DMS 273 (cell line): ENCODE measurements around the gene UBL4A.

Source experiments
- DNase-seq: peaks from one replicate; lab custom pipeline; 2025; ENCODE audit not compliant: unreplicated experiment; lab: John Stamatoyannopoulos, UW

Gene UBL4A

DNA sequence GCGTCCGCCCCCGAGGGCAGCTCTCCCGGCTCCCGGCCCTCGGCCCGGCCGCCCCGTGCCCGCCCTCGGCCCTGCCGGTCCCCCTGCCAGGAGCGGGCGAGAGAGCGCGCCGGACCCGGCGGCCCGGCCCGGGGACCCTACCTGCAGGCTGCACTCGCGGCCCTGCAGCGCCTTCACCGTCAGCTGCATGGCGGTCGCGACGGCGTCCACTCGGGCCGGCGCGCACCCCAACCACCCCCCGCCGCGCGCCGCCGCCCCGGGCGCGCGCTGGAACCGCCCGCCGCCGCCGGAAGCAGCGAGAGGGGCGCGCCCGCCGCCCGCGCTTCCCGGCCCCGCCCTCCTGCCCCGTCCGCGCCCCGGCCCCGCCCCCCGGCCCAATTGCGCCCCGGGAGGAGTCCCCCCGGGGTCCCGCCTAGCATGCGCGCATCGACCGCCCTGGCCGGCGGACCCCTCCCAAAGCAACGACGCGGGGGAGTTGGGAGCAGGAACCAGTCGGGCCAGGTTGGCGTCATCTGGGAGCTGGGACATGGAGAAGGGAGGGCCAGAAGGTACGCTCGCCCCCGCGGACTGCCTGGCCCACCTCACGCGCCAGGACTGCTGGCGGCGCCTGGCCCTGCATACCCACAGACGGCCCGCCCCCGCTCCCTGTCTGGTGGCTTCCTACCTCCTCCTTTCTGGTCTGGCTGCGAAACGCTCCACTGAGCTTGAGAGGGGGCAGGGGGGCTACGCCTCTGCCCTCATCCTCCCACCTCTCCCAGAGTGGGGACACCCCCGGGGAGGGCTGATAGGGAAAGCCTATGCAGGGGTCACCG, at the start of gene UBL4A:
Gene UBL4A, minus strand, starts transcription at position 220 of the 812 bp plus-strand sequence. Its CDS starts 31 bp downstream, at position 189.
- DNase-seq = peak; percentile 78

DNA sequence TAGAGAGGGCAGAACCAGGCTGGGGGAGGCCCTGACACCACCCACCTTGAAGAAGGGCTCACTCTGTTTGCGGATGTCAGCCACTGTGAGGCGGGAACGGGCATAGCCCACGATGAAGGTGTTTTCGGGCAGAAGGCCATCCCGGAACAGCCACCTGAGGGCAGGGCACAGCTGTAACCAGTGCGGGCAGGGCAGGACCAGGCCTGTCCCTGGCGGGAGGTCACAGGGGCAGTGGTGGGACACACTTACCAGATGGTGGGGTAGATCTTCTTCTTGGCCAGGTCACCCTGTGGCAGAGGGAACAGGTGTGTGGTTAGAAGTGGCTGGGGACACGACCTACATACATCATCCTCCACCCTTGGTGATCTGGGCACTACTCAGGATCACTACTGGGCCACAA, 49.5 kb upstream of the UBL4A start:
- no peak for DNase-seq

DNA sequence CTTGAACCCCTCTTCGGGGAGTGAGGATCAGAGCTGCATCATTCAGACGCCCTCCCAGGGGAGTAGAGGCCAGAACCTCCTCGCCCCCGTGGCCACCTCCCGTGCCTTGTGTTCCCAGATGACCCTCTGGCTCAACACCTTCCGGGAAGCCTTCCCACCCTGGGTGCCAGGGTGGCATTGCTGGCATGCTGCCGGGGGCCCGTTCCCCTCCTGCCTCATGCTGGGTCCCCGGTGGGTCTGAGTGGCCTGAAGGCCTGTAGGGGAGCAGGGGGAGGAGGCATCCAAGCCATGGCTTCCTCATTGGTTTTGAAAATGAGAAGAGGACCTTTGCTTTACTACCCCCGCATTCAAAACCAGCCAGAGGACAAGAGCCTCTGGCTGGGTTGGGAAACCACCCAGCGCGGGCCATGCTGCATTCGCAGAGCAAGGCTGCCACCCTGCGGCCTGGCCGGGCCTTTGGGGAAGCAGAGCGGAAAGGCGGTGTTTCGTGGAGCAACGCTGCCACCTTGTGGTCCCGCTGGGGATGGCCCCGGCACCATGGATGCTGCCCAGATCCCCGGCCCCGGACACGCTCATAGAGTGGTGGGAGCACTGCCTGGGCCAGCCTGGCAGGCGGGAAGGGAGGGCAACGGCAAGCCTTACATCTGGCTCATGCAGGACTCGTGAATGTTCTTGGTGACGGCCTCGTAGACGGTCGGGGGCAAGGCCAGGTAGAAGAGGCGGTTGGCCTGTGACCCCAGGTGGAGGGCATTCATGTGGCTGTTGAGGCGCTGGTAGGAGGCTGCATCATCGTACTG, 48.3 kb upstream of the UBL4A start:
- DNase-seq = peak; percentile 97

DNA sequence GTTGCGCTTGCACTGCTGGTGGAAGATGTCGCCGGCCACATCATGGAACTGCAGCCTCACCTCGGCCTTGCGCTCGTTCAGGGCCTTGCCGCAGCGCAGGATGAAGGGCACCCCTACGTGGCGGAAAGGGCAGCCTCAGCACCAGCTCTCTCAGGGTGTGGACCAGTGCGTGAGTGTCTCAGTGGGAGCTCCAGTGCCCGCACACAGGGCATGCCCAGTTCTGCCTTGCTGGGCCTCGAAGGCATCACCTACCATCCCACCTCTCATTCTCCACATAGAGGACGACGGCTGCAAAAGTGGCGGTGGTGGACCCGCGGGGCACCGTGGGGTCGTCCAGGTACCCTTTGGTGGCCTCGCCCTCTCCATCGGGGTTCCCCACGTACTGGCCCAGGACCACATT, 46.3 kb upstream of the UBL4A start:
- DNase-seq = no peak

DNA sequence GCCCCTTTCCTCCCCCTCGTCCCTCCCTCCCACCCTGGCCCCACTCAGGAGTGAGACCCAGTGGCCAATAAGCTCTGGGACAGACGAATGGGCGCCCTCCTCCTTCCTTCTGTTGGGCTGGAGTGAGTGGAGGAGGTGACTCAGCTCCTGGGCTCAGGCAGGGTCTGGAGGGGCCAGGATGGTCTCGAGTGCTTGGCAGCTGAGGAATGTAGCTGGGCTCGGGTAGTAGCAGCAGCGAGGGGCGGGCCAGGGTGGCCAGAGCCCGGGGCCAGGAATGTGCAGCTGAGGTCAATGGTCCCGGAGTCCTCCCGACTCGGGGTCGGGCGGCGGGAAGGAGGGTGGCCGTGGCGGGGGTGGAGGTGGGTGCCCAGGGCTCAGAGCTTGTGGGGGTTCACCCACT, 45.2 kb upstream of the UBL4A start:
- DNase-seq = peak; percentile 27

DNA sequence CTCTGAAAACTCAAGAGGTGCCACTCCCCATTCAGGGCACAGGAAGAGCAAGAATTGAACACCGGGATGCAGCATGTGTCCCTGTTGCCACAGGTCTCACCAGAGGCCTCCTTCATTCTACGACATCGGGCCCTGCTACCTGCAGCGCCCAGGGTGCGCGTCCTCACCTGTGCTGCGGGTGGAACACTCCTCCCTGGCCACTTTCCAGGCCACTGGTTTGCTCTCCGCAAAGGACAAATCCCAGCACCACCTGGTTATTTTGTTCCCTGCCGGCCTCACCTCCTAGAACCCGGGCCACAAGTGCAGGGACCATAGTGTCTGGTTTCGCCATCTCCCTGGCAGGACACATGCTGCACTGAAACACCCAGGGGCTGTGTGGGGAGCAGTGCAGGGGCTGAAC, 43.9 kb upstream of the UBL4A start:
- DNase-seq = no peak

DNA sequence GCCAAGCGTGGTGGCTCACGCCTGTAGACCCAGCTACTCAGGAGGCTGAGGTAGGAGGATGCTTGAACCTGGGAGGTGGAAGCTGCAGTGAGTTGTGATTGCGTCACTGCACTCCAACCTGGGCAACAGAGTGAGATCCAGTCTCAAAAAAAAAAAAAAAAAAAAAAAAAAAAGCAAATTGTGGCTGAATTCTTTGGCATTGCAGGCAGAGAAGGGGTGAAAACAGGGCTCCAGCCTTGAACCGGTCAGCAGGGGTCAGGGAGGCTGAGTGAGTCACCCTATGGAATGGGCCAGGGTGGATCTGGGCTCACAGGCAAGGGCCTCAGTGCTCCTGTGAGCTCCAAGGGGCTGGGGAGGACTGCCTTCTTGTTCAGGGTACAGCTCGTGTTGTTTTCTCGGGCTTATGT, 42.8 kb upstream of the UBL4A start:
- no peak for DNase-seq

DNA sequence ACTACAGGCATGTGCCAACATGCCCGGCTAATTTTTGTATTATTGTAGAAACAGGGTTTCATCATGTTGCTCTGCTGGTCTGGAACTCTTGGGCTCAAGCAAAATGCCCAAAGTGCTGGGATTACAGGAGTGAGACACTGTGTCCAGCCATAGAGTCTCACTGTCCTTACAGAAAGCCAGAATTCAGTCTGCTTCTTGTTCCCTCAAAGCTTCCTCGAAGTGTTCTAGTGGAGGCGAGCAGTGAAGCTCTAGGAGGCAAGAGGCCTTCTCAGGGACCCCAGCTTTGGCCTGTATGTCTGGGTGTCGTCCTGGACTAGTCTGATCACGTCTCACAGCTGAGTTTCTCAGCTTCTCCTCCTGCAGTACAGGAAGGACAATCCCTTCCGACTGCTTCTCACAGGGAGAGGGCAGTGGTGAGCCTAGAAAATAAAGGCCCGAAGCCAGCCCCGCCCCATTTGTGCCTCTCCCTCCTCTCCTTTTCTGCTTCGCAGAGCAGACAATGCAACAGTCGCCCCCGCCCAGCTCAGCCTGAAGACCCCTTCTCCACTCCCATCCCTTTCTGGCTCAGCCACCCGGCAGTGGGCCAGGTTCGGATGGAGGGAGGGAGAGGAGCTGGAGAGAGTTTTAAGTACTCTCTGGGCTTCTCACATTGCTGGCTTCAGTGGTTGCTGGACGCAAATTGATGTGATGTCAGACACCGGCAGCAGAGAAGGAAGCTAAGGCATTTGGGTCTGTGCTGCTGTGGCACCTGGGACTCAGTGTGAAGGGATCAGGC, 40.7 kb upstream of the UBL4A start:
- peak; percentile 87 for DNase-seq

DNA sequence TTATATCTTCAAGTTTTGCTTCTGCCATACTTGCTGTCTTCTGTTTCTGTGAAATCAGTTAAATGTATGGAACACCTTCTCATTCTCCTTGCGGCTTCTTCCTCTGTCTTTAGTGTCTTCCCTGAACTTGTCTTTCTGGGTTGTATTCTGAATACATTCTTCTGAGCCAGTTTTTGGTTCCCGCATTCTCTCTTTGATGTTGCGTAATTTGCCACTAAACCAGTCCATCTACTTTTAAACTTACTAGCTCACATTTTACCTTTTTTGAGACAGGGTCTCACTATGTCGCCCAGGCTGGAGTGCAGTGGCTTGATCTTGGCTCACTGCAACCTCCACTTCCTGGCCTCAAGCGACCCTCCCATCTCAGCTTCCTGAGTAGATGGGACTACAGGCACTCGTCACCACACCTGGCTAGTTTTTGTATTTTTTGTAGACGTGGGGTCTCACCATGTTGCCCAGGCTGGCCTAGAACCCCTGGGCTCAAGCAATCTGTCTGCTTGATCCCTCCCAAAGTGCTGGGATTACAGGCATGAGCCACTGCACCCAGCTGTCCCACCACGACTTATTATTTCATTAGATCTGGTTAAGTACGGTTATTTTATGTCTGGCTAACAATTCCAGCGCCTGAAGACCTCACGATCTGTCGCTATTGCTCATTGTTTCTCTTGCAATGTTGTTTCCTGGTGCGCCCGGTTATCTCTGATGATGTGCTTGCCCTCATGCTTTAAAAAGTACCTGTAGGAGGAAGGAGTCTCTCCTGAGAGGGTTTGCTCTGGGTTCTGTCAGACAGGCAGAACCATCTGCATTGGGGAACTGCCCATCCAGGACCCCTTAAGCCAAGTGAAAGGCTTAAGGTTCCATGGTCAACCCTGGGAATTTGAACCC, 39.4 kb upstream of the UBL4A start:
- no peak for DNase-seq

DNA sequence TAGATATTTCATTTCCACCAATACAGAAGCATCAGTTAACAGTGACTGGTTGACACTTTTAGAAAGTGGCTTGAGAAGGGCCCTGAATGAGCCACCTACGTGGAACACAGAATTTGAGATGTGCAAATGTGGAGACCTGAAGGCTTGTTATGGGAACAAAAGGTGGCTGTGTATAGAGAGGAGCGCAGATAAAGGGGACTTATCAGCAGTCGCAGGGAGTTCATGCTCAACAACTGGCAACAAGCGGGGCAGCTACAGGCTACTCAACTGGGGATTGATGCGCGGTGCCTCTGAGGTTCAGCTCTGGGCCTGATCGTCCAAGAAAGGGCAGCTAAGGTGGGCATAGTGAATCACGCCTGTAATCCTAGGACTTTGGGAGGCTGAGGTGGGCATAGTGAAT, 33.0 kb upstream of the UBL4A start:
- DNase-seq = no peak

DNA sequence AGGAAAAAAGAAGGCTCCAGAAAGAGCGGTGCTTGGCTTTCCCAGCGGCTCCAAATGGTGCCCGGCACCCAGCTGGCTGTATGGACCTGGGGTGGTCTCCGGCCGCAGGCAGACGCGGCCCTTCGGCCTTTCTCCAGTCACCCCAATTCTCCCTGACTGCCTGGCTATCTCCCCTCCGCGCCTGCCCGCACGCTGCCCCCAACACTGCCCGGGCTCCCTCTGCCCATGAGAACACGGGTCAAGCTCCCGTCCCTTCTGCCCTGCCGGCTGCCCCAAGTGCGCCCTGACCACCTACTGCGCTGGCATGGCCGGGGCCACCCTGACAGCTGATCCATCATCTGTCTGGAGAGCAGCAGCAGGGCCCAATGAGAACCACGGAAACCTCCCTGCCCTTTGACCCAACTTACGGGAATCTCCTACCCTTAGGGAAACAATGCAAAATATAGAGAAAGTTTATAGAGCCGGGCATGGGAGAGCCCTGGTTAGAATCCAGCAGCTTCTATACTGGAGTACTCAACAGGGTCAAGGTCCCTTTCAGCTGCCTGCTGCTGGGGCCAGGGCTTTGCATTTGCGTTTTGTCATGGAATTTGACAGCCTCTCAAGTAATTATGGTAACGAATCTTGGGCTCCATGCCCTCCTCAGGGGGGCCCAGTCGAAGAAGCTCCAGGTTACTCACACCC, 30.8 kb upstream of the UBL4A start:
- no peak for DNase-seq

DNA sequence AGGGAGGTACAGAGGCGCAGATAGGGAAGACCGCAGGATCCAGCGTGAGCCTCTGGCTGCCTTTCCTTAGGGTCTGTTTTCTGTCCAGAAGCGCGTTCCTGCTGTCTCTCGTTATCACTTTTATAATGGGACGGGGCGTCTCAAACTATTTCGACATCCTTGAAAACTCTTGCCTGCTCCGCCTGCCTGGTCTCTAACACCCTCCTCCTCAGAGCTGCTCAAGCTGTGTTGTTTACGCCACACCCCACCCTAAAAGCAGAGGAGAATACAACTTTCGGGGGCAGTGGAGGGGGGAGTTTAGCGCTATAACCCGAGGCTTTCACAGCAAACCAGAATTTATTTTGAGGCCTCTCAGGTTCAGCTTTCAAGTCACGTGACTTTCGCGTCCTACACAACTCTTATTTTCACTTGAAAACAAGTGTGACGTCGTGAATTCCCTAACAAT, 30.3 kb upstream of the UBL4A start:
- no peak for DNase-seq

DNA sequence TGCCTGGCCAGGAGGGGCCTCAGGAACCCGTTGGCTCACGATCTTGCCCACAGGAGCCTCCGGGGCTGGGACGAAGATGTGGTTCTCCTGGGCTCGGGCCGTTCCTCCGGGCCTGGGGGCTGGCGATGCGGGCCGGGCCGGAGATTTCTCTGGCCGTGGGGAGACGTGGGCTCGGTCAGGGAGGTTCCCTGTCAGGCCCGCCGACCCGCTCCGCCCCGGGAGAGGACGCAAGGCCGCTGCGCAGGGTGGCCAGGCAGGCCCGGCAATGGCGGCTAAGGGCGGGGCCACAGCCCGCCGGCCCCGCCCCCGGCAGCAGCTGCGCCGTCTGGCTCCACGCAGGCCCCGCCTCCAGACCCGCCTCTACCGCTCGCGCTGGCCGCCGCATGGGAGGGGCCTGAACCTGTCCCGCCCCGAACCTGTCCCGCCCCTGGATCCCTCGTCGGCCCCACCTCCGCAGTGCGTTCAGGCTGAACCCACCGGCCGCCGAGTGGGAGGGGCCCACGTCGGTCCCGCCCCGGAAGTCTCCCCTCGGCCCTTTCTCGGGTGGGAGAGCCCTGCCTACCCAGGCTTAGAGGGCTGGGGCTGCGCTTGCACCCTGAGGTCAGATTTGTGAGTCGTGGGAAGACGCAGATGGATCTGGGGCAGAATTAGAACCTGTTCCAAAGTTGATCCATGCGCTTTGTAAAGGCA, 29.7 kb upstream of the UBL4A start, which contains the start of gene FAM3A:
Gene FAM3A, minus strand, starts transcription at position 267 of the 690 bp plus-strand sequence. CDS start 460 bp downstream, outside the sequence.
- peak; percentile 93 for DNase-seq

DNA sequence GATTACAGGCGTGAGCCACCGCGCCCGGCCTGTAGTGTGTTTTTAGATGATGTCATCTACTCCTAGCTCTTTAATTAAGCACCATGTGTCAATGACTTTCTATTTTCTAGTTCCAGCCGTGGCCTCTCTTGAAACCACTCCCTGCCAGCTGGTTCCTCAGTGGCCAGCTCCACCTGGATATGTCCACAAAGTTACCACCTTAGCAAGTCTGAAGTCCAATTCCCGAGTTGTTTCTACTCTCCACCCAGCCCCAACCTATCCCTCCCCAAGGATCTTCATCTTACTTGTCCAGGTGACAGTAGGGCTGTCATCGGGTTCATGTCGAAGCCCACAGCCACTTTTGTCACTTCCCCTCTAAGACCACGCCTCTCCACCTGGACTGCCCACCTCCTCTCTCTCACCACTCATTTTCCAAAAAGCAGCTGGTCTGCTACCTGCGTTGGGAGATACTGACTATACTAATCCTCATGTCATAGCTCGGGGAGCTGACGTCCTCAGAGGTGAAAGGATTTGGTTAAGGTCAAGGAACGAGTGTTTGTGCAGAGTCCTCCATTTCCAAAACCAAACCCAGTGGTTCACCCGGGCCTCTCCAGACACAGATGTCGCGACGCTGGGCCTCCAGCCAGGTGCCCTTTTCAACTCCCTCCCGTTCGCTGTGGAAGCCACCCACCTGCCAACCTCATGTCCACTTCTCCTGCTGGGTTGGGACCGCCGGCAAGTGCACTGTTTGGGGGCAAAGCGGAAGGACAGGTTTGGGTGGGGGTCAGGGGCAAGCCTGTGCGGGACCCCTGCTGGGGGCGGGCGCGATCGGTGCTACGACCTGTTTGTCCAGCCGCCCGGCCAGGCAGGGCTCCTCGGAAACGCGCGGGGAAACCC, 28.9 kb upstream of the UBL4A start:
- DNase-seq = peak; percentile 72

DNA sequence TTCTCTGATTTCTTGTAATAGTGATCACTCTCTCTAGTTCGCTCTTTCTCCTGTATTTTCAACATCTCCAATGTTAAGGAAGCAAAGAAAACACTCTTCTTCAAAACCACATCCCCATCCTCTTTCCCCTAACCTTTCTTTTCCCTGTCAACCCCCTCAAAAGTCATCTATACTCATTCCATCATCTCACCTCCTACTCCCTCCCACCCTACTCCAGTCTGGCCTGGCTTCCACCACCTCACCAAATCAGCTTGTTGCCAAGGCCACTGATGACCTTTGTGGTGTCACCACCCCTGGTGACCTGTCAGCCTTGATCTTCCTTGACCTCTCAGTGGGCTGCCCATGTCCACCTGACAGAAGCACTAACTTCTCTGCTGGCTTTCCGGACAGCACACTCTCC, 27.3 kb upstream of the UBL4A start:
- no peak for DNase-seq

DNA sequence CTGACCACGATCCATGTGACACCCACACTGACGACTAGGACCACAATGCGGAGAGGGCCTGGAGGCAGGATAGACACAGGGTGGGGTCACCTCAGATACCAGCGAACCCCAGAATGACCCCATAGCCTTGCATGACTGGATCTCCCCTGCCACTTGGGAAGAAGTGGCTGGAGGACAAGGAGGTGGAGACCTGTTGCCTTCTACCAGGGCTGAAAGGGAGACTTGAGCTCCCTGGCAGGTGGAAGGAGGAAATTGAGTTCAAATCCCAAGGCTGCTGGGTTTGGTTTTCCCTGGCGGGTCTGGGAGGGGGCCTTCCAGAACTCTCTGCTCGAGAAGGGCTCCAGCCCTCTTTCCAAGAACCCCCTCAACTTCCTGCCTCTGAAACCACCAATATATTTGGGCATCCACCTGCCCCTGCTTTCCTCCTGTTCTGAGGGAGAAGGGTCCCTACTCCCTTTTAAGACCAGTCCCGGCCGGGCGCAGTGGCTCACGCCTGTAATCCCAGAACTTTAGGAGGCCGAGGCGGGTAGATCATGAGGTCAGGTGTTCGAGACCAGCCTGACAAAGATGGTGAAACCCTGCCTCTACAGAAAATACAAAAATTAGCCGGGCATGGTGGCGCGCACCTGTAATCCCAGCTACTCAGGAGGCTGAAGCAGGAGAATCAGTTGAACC, 26.6 kb upstream of the UBL4A start:
- DNase-seq = no peak

DNA sequence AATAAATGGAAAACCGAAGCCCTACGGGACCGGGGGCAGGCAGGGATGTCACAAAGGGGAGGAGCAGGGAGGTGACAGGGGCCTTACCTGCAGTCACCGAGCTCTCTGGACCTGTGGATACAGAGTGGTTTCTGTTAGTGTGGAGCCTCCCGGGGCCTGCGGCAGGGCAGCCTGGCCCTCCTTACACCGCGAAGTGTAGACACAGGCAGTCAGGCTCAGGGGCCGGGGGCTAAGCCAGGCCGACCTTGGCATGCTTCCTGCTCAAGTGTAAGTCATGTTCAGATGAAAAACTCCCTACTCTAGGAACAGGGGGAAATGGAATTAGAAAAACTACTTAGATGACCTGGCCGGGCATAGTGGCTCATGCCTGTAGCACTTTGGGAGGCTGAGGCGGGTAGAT, 25.3 kb upstream of the UBL4A start:
- no peak for DNase-seq

DNA sequence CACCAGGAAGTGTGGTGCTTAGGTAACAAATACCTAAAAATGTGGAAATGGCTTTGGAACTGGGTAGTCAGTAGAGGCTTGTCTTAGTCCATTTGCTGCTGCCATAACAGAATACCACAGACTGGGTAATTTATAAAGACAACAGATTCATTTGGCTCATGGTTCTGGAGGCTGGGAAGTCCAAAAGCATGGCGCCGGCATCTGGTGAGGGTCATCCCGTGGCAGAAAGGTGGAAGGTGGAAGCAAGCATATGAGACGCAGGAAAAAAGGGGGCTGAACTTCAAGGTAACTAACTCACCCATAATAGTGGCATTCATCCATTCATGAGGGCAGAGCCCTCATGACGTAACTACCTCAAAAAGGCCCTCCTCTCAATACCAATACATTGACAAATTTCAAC, 23.0 kb upstream of the UBL4A start:
- DNase-seq = no peak
